ENCODE data around the gene C4B.
"Not testable (repeated sequence)": the region's sequence is repeated elsewhere in the genome, so short reads cannot be mapped to it uniquely, and the experiment has no call there.

- TF ChIP-seq, protein P1, sequence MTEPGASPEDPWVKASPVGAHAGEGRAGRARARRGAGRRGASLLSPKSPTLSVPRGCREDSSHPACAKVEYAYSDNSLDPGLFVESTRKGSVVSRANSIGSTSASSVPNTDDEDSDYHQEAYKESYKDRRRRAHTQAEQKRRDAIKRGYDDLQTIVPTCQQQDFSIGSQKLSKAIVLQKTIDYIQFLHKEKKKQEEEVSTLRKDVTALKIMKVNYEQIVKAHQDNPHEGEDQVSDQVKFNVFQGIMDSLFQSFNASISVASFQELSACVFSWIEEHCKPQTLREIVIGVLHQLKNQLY (CRISPR knock-in tag; IDR thresholded peaks at IDR 0.05) = not testable (repeated sequence)
- TF ChIP-seq, protein P2, sequence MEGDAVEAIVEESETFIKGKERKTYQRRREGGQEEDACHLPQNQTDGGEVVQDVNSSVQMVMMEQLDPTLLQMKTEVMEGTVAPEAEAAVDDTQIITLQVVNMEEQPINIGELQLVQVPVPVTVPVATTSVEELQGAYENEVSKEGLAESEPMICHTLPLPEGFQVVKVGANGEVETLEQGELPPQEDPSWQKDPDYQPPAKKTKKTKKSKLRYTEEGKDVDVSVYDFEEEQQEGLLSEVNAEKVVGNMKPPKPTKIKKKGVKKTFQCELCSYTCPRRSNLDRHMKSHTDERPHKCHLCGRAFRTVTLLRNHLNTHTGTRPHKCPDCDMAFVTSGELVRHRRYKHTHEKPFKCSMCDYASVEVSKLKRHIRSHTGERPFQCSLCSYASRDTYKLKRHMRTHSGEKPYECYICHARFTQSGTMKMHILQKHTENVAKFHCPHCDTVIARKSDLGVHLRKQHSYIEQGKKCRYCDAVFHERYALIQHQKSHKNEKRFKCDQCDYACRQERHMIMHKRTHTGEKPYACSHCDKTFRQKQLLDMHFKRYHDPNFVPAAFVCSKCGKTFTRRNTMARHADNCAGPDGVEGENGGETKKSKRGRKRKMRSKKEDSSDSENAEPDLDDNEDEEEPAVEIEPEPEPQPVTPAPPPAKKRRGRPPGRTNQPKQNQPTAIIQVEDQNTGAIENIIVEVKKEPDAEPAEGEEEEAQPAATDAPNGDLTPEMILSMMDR (IDR thresholded peaks at IDR 0.05) = not testable (repeated sequence)
- not testable (repeated sequence) for TF ChIP-seq CBFB (CRISPR knock-in tag; IDR thresholded peaks at IDR 0.05; ENCODE audit: low read depth); E2F1 (CRISPR knock-in tag; IDR thresholded peaks at IDR 0.05); JUN (CRISPR knock-in tag; IDR thresholded peaks at IDR 0.05); ZNF121 (CRISPR knock-in tag; IDR thresholded peaks at IDR 0.05); FOXP1 (CRISPR knock-in tag; IDR thresholded peaks at IDR 0.05; ENCODE audit: borderline replicate concordance); SMAD4 (CRISPR knock-in tag; IDR thresholded peaks at IDR 0.05); TCF7 (CRISPR knock-in tag; IDR thresholded peaks at IDR 0.05; ENCODE audit: low read depth)
- TF ChIP-seq, protein P3, sequence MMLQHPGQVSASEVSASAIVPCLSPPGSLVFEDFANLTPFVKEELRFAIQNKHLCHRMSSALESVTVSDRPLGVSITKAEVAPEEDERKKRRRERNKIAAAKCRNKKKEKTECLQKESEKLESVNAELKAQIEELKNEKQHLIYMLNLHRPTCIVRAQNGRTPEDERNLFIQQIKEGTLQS (CRISPR knock-in tag; conservative IDR thresholded peaks at IDR 0.05) = not testable (repeated sequence)
Observed at GRCh38 chr6:32004864-32005537, 9.6 kb upstream of the C4B start.

All from WTC11 (cell line).